HG03558 (cell line): ENCODE measurements around the gene MCF2L2.
"Not testable (repeated sequence)": the region's sequence is repeated elsewhere in the genome, so short reads cannot be mapped to it uniquely, and the experiment has no call there.

ENCODE experiments used
- ATAC-seq: cut with Tn5 transposase; IDR thresholded peaks from one replicate; pipeline ENCODE4 v1.9.1; 2021; ENCODE audit warnings: moderate number of reproducible peaks; ENCODE audit not compliant: unreplicated experiment; ENCODE audit errors: extremely low read depth

MCF2L2 gene

GRCh38 chr3:183254487-183255347, 173.7 kb downstream of the MCF2L2 start:
- no peak for ATAC-seq

GRCh38 chr3:183253528-183254486, 174.6 kb downstream of the MCF2L2 start:
- ATAC-seq, result no peak

- no peak for ATAC-seq
Observed at GRCh38 chr3:183252973-183253527, 175.4 kb downstream of the MCF2L2 start, which contains the start of gene B3GNT5. TSS of gene B3GNT5 (plus strand) at chr3:183253253. CDS start at chr3:183269799, 16,546 bp downstream.

- no peak for ATAC-seq
Observed at GRCh38 chr3:183252118-183252782, 176.2 kb downstream of the MCF2L2 start.

- ATAC-seq, result no peak
Observed at GRCh38 chr3:183249006-183249718, 179.3 kb downstream of the MCF2L2 start.

- ATAC-seq, result no peak
Observed at GRCh38 chr3:183247011-183247589, 181.3 kb downstream of the MCF2L2 start.

- no peak for ATAC-seq
Observed at GRCh38 chr3:183244981-183245476, 183.4 kb downstream of the MCF2L2 start.

DNA sequence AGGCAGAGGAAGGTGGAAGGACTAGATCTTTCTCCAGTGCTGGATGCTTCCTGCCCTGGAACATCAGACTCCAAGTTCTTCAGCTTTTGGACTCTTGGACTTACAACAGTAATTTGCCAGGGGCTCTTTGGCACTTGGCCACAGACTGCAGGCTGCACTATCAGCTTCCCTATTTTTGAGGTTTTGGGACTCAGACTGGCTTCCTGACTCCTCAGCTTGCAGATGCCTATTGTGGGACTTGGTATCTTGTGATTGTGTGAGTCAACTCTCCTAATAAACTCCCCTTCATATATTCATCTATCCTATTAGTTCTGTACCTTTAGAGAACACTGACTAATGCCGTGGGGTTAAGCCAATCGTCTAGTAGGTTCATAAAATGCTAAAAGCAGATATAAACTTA, 184.2 kb downstream of the MCF2L2 start:
- ATAC-seq, result no peak

DNA sequence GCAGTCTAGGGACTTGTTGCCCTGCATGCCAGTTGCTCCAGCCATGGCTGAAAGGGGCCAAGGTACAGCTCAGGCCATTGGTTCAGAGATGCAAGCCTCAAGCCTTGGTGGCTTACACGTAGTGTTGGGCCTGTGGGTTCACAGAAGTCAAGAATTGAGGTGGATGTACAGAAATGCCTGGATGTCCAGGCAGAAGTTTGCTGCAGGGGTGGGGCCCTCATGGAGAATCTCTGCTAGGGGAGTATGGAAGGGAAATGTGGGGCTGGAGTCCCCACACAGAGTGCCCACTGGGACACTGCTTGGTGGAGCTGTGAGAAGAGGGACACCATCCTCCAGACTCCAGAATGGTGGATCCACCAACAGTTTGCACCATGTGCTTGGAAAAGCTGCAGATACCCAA, 186.0 kb downstream of the MCF2L2 start:
- ATAC-seq, result no peak

GRCh38 chr3:183239046-183239445, 189.4 kb downstream of the MCF2L2 start:
- no peak for ATAC-seq

DNA sequence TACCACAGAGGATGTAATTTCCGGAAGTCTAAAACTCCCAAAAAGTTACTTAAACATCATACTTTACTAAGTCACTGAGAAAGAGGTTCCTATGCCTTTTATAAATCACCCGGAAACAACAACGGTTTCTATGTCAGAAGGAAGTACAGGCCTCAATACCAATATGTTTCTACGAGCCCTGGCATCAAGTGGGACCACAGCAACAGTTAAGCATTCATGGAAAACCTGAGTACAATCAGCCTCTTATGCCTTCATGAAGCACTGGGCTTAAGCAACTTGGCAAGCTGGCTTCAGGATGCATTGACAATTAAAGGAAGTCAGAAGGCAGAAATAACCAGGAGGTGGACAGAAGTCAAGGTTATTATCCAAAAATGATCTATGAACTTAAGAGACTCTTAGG, 194.5 kb downstream of the MCF2L2 start:
- ATAC-seq, result no peak

DNA sequence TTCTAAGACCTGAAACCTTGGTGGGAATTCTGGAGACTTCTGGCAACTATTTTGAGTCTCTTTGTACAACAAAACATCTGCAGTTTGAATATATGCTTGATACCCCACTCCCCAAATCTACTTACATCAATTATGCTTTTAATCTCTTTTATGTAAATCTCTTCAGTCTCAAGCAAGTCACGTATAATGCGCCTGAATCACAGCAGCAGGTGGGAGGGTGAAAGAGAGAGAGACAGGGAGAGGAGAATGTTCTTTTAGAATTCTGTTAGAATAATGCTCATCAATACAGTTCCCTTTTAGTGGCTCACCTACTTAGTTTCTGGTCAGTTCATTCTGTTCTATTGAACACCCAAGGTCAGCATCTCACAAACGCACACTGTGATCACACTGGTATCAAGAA, 197.6 kb downstream of the MCF2L2 start:
- no peak for ATAC-seq

DNA sequence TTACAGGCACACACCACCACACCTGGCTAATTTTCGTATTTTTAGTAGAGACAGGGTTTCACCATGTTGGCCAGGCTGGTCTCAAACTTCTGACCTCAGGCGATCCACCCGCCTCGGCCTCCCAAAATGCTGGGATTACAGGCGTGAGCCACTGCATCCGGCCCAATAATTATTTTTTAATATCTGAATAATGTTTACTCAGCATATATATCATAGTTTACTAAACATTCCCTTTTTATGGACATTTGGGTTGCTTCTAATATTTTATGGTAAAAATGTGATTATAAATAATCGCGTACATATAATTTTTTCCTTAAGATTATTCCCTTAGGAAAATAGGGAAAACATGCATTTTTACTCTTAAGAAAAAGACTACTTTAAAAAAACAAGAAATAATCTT, 198.2 kb downstream of the MCF2L2 start:
- not testable (repeated sequence) for ATAC-seq

DNA sequence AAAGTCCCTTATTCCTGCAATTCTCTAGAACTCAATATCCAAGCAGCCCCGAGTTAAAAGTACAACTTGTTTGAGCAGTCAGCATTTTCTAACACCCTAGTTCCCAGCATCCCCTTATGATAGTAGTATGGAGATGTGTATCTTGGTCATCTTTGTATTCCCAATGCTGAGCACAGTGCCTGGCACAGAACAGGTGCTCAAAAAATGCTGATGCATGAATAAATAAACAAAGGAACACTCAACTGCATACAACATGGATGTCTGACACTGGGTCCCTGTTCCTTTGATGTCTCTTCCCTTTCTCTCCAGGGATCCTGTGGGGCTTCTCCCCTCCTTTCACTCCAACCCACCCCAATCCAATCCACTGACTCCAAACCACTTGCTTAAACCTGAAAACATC, 199.2 kb downstream of the MCF2L2 start:
- ATAC-seq, result no peak

GRCh38 chr3:183227586-183227985, 200.8 kb downstream of the MCF2L2 start:
- ATAC-seq, result no peak

DNA sequence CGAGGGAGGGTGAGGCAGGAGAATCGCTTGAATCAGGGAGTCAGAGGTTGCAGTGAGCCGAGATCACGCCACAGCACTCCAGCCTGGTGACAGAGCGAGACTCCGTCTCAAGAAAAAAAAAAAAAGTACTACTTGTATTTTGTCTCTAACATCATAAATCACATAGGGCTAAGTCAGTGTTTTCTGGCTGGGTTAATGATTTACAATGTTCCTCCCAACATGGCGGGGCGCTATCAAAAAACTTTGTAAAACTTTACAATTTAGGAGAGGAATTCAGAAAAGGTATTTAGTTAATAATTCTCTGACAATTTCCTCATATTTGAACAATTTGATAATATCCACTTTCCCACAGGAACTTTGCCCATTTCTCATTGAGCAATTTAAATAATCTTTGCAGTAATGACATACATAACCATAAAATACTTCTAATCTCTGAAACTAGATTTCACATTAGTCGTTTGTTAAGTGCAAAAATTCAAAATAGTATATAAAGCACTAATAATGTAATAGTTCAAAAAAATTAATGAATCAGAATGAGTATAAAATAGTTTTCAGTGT, 202.0 kb downstream of the MCF2L2 start:
- ATAC-seq, result no peak

DNA sequence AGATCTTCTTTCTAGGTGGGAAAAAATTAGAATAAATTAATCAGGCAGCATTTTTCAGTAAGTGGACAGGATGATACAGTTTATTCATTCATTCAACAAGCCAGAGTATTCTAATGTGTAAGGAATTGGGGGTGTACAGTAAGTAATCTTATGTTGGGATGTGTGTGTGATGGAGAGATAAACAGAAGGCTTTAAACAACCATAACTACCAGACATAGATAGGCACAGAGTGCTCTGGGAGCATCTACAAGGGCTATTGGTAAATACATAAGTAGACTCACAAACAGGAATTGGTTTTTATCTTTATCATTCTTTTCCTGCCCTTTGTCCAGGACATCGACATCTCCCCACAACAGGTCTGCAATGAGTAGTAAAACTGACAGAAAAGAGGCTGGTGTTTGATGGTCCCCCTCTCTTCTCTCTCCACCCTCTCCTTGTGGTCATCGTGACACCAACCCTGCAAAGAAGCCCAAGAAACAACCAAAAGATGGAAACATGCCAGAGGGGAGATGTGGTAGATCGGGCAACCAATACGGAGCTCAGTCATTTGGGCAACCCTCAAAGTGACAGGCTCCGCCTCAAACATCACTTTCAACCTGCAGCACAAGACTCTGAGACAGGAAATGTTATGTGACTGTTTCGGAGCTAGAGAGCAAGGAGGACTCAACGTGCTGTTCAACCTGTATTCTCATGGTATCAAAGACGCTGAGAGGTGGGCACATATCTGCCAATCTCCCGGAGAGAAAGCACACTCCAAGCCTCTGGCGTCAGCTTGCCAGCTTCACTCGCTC, 204.0 kb downstream of the MCF2L2 start:
- ATAC-seq, result no peak
